HCT116 (cell line): ENCODE results near the gene RIMOC1. TPM values are rescaled to one million over a fixed set of nuclear protein-coding genes. Genes with fewer than 3 reads are reported as not detected.

Experiments used
- ATAC-seq: fragments of 200-7000 bp; cut with Tn5 transposase; 2 replicates; pipeline ENCODE4 v1.9.1; 2020; ENCODE audit warnings: mild to moderate bottlenecking, moderate library complexity
- BruUV-seq: library from RNA; stranded (reverse); fragments of 400-500 nt; replicated peaks from 2 replicates; lab custom pipeline; 2021; lab: Mats Ljungman, UMichigan
- CTCF ChIA-PET: fragments of 300-600 bp; sonication (Branson Sonifier 250); formaldehyde crosslinking; loops from one replicate; lab custom pipeline; 2021; ENCODE audit warnings: antibody characterized with exemption; lab: Charles Lee
- POLR2A ChIA-PET: fragments of 300-600, 350-600 bp; sonication (Branson Sonifier 250); formaldehyde crosslinking; loops from one replicate; lab custom pipeline; 2021; ENCODE audit warnings: antibody characterized with exemption; lab: Charles Lee
- RAD21 ChIA-PET, 2 experiments: fragments of 300-600 bp; sonication (Branson Sonifier 250); formaldehyde crosslinking; loops; one replicate each; lab custom pipeline; 2023; ENCODE audit warnings: low total read pairs in 2 of 2; ENCODE audit not compliant: uncharacterized antibody in 2 of 2, unreplicated experiment in 2 of 2, low non-redundant PET in 1 of 2; lab: Charles Lee
- DNase-seq: peaks from one replicate; pipeline ENCODE4 v3.0.0-alpha.2; 2010; ENCODE audit warnings: low read depth, low spot score
- H2AFZ ChIP-seq: fragments of 200-600 bp; shearing (Covaris generic), sonication (generic); 2 replicates; pipeline ENCODE4 v1.6.1; 2017; ENCODE audit warnings: low read depth, mixed run types, mixed read lengths, antibody characterized with exemption, low read length; ENCODE audit not compliant: poor library complexity, severe bottlenecking
- H3K27ac ChIP-seq: 2 replicates; pipeline ENCODE4 v1.5.1; 2012; ENCODE audit warnings: low read depth, low read length
- H3K27me3 ChIP-seq: fragments of 200-600 bp; sonication (generic); 2 replicates; pipeline ENCODE4 v1.6.1; 2016; ENCODE audit warnings: mixed run types, low read length, mixed read lengths; ENCODE audit not compliant: insufficient read depth
- H3K36me3 ChIP-seq, 2 experiments: fragments of 200-500 bp in 1 of 2; fragments of 200-600 bp in 1 of 2; sonication (Bioruptor generic) in 1 of 2; sonication (generic) in 1 of 2; 2 replicates each; pipeline versions ENCODE4 v1.5.1 to v1.6.1; 2014 to 2016; ENCODE audit warnings: low read length in 2 of 2, inconsistent platforms in 1 of 2, mixed read lengths in 1 of 2, mixed run types in 1 of 2; ENCODE audit not compliant: insufficient read depth in 2 of 2, control insufficient read depth in 1 of 2
- H3K4me1 ChIP-seq, 2 experiments: fragments of 200-600 bp in 1 of 2; sonication (generic) in 1 of 2; 2 replicates each; pipeline versions ENCODE4 v1.5.1 to v1.6.1; 2012 to 2017; ENCODE audit warnings: low read length in 2 of 2, inconsistent platforms in 1 of 2, mild to moderate bottlenecking in 1 of 2, mixed read lengths in 1 of 2, mixed run types in 1 of 2, moderate library complexity in 1 of 2; ENCODE audit not compliant: insufficient read depth in 2 of 2, control insufficient read depth in 1 of 2
- H3K4me2 ChIP-seq: fragments of 200-600 bp; sonication (generic); 2 replicates; pipeline ENCODE4 v1.6.1; 2017; ENCODE audit warnings: mixed run types, low read length, mixed read lengths
- H3K4me3 ChIP-seq, 2 experiments: fragments of 200-600 bp in 1 of 2; sonication (generic) in 1 of 2; replicated peaks in 1 of 2; 2 replicates each; pipeline ENCODE4 v1.5.1; 2011 to 2016; ENCODE audit warnings: low read length in 2 of 2, control low read depth in 1 of 2, low read depth in 1 of 2, mild to moderate bottlenecking in 1 of 2, mixed read lengths in 1 of 2, mixed run types in 1 of 2
- H3K79me2 ChIP-seq: fragments of 200-600 bp; sonication (generic); 2 replicates; pipeline ENCODE4 v1.6.1; 2017; ENCODE audit warnings: mild to moderate bottlenecking, mixed run types, low read length, moderate library complexity, mixed read lengths; ENCODE audit not compliant: insufficient read depth
- H3K9ac ChIP-seq: fragments of 200-600 bp; sonication (generic); 2 replicates; pipeline ENCODE4 v1.6.1; 2016; ENCODE audit warnings: low read length, mixed read lengths
- H3K9me2 ChIP-seq: fragments of 200-600 bp; sonication (generic), shearing (Covaris generic); 2 replicates; pipeline ENCODE4 v1.6.1; 2017; ENCODE audit warnings: mixed run types, mild to moderate bottlenecking, moderate library complexity; ENCODE audit not compliant: insufficient read depth
- H3K9me3 ChIP-seq, 2 experiments: fragments of 200-500 bp in 1 of 2; fragments of 200-600 bp in 1 of 2; sonication (Bioruptor generic) in 1 of 2; sonication (generic) in 1 of 2; 2 replicates each; pipeline ENCODE4 v1.6.1; 2014 to 2017; ENCODE audit warnings: low read length in 2 of 2, mixed read lengths in 2 of 2, inconsistent platforms in 1 of 2, low read depth in 1 of 2, mild to moderate bottlenecking in 1 of 2, mixed run types in 1 of 2, moderate library complexity in 1 of 2; ENCODE audit not compliant: control insufficient read depth in 1 of 2, insufficient read depth in 1 of 2
- H4K20me1 ChIP-seq: fragments of 200-600 bp; sonication (generic), shearing (Covaris generic); 2 replicates; pipeline ENCODE4 v1.6.1; 2017; ENCODE audit warnings: mixed run types, mild to moderate bottlenecking, moderate library complexity; ENCODE audit not compliant: insufficient read depth
- CBX3 ChIP-seq: IDR thresholded peaks from 2 replicates; pipeline ENCODE4 v1.6.1; 2012; ENCODE audit warnings: low read depth
- EGR1 ChIP-seq: IDR thresholded peaks from 2 replicates; pipeline ENCODE4 v1.6.1; 2012; ENCODE audit warnings: low read depth
- ELF1 ChIP-seq: IDR thresholded peaks from 2 replicates; pipeline ENCODE4 v1.6.1; 2012; ENCODE audit warnings: low read depth, borderline replicate concordance
- EZH2 ChIP-seq: fragments of 200-600 bp; sonication (generic); IDR thresholded peaks from 2 replicates; pipeline ENCODE4 v1.6.1; 2017; ENCODE audit warnings: antibody characterized with exemption, mixed run types
- JUND ChIP-seq: IDR thresholded peaks from 2 replicates; pipeline ENCODE4 v1.6.1; 2012
- POLR2A ChIP-seq: IDR thresholded peaks from 2 replicates; pipeline ENCODE4 v1.7.0; 2011; ENCODE audit warnings: borderline replicate concordance; ENCODE audit not compliant: insufficient read depth, insufficient read length; ENCODE audit errors: extremely low read depth
- POLR2AphosphoS5 ChIP-seq: IDR thresholded peaks from 2 replicates; pipeline ENCODE4 v1.6.1; 2011; ENCODE audit warnings: mild to moderate bottlenecking, low read depth, low read length, moderate library complexity
- RAD21 ChIP-seq: IDR thresholded peaks from 2 replicates; pipeline ENCODE4 v1.6.1; 2012; ENCODE audit warnings: low read depth, mild to moderate bottlenecking
- SIN3A ChIP-seq: IDR thresholded peaks from 2 replicates; pipeline ENCODE4 v1.6.1; 2012; ENCODE audit warnings: low read depth
- YY1 ChIP-seq: IDR thresholded peaks from 2 replicates; pipeline ENCODE4 v1.6.1; 2011; ENCODE audit warnings: low read length, low read depth, moderate library complexity, mild to moderate bottlenecking; ENCODE audit not compliant: insufficient replicate concordance; ENCODE audit errors: extremely low read depth
- ZFX ChIP-seq: fragments of 450-650 bp; IDR thresholded peaks from 2 replicates; pipeline ENCODE4 v1.6.1; 2017
- intact Hi-C: fragments of 100-400 bp; cut with micrococcal nuclease; formaldehyde crosslinking; loops from 2 replicates; pipeline ENCODE4 v1.10.0; 2022
- total RNA-seq: library from RNA; stranded (reverse); gene quantifications from one replicate; pipeline ENCODE4 v1.2.1, GENCODE V29; 2021; ENCODE audit not compliant: unreplicated experiment
- TF ChIP-seq, protein P1 (sequence below): IDR thresholded peaks from 2 replicates; pipeline ENCODE4 v1.6.1; 2012
- TF ChIP-seq, protein P2 (sequence below), 3 experiments: fragments of 200-600 bp in 1 of 3; sonication (generic) in 1 of 3; IDR thresholded peaks in 2 of 3; conservative IDR thresholded peaks in 1 of 3; 2 replicates each; pipeline ENCODE4 v1.5.1; 2012 to 2017; ENCODE audit warnings: low read depth in 2 of 3, low read length in 2 of 3, antibody characterized with exemption in 1 of 3, borderline replicate concordance in 1 of 3, control low read depth in 1 of 3, mild to moderate bottlenecking in 1 of 3, mixed read lengths in 1 of 3, mixed run types in 1 of 3, moderate library complexity in 1 of 3; ENCODE audit not compliant: insufficient read depth in 1 of 3

The RIMOC1 gene
- total RNA-seq, 1 experiment from 2014 or later, result 28.2 TPM

DNA sequence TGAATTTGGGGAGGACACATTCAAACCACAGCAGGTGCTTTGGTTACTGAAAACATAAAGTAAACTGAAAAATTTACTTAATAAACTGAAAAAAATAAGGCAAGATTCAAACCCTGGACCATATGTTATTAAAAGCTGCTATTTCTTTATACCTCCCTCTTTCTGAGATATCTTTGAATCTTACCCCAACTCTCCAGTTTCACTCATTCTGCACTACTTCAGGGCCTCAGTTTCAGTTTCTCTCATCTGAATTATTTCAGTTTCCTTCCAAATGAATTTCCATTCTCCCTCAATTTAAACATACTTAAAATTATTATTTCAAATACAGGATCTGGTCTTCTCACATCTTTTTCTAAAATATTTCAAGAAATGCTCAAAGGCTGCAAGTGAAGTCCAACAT lies 29.0 kb upstream of the RIMOC1 start (continued):
- TF ChIP-seq, protein P1, sequence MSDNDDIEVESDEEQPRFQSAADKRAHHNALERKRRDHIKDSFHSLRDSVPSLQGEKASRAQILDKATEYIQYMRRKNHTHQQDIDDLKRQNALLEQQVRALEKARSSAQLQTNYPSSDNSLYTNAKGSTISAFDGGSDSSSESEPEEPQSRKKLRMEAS, result no peak
- TF ChIP-seq EGR1, result no peak
- no peak for TF ChIP-seq CBX3
- TF ChIP-seq POLR2AphosphoS5, result no peak

- BruUV-seq, result no TSS peak
- no peaks in the 10 kb centered on the region for H3K36me3 ChIP-seq
- H3K9me3 ChIP-seq, result no peaks in the 10 kb centered on the region
- no peaks in the 10 kb centered on the region for H3K4me1 ChIP-seq
- TF ChIP-seq JUND (no peak), RAD21 (no peak), EGR1 (no peak), POLR2AphosphoS5 (no peak), YY1 (no peak), ZFX (no peak), EZH2 (no peak), ELF1 (no peak), POLR2A (no peak), SIN3A (no peak)
- TF ChIP-seq, protein P2, sequence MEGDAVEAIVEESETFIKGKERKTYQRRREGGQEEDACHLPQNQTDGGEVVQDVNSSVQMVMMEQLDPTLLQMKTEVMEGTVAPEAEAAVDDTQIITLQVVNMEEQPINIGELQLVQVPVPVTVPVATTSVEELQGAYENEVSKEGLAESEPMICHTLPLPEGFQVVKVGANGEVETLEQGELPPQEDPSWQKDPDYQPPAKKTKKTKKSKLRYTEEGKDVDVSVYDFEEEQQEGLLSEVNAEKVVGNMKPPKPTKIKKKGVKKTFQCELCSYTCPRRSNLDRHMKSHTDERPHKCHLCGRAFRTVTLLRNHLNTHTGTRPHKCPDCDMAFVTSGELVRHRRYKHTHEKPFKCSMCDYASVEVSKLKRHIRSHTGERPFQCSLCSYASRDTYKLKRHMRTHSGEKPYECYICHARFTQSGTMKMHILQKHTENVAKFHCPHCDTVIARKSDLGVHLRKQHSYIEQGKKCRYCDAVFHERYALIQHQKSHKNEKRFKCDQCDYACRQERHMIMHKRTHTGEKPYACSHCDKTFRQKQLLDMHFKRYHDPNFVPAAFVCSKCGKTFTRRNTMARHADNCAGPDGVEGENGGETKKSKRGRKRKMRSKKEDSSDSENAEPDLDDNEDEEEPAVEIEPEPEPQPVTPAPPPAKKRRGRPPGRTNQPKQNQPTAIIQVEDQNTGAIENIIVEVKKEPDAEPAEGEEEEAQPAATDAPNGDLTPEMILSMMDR (IDR thresholded peaks at IDR 0.05 in 2 of 3, conservative IDR thresholded peaks at IDR 0.05 in 1 of 3; ENCODE audit: borderline replicate concordance in 1 of 3, insufficient read depth in 1 of 3, low read depth in 2 of 3, low read length in 2 of 3), result no peak
- TF ChIP-seq, all 23 proteins: peak for 0
- Histone ChIP-seq H2AFZ (no peak overlapping the region), H3K79me2 (no peaks in the 10 kb centered on the region), H3K4me2 (no peak overlapping the region), H3K4me3 (no peak overlapping the region), H3K9ac (no peak overlapping the region), H4K20me1 (no peaks in the 10 kb centered on the region), H3K27ac (no peak overlapping the region), H3K9me2 (no peaks in the 10 kb centered on the region), H3K27me3 (no peaks in the 10 kb centered on the region)
- RAD21 ChIA-PET, result no interaction called here
- ATAC-seq (no peak), DNase-seq (no peak)
- intact Hi-C loops, result no loop called here
- POLR2A ChIA-PET, result no interaction called here
- CTCF ChIA-PET, result no interaction called here
These were observed 27.5 kb upstream of the RIMOC1 start for GRCh38 chr5:41876678-41877077.
